ENCODE results near the gene PER3.

PER3 gene

DNA sequence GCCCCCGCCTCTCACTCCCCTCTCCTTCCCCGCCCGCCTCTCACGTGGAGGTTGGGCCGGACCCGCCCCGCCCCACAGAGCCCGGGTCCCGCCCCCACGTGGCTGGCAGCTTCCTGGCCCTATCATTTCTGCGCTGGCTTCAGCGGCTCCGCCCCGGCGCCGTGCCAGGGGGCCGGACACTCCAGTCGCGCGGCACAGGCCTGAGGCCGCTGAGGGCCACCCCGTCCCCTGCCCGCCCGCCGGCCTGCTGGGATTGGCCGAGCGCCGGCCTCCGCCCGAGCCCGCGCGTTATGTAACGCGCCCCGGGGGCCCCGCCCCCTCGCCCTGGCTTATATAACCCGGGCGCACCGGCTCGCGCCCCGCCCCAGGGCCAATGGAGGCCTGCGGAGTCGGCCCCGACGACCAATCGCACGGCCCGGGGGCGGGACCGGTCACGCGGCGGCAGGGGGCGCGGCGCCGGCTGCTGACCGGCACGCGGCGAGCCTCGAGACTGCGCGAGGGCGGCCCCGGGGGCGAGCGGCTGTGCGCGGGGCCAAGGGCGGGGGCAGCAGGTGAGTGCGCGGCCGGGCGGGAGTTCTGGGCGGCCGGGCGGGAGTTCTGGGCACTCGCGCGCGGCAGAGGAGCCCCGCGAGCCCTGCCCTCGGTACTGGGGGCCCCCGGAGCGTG lies at the start of gene PER3:
PER3 (plus strand) TSS at position 466 of the 666 bp plus-strand sequence. CDS start 587 bp downstream, outside the sequence.
- DNase-seq (ENCODE audit: low read depth) = peak; percentile 94

DNA sequence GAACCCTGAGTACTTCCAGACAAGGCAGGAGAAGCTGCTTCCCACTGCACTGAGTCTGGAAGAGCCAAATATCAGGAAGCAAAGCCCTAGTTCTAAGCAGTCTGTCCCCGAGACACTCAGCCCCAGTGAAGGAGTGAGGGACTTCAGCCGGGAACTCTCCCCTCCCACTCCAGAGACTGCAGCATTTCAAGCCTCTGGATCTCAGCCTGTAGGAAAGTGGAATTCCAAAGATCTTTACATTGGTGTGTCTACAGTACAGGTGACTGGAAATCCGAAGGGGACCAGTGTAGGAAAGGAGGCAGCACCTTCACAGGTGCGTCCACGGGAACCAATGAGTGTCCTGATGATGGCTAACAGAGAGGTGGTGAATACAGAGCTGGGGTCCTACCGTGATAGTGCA lies 46.0 kb upstream of the PER3 start:
- no peak for DNase-seq (ENCODE audit: low read depth)

DNA sequence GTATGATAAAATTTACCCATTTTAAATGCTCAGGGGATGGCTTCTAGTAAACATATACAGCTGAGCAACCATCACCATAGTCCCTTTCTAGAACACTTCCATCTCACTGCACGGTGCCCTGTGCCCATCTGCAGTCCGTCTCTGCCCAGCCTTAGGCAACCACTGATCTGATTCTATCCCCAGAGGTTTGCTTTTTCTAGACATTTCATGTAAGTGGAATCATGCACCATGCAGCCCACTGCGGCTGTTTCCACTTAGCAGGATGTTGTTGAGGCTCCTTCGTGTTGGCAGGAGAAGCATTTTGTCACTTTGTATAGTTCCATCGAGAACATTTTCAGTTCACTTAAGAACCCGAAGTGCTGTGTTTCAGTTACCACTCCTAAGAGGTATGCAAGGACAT lies 40.7 kb upstream of the PER3 start:
- no peak for DNase-seq (ENCODE audit: low read depth)

DNA sequence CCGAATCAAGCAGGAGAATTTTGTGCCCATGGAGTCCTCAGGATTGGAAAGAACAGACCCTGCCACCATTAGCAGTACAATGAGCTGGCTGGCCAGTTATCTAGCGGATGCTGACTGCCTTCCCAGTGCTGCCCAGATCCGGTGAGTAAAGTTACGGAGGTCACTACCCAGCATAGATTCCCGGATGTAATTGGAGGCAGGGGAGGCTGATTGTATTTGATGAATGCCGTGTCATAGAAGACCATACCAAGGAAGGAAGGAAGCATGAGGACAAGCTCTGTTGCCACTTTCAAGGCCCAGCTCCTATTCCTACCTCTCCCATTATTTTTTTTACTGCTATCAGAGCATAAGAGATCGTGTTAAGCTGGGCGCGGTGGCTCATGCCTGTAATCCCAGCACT lies 39.2 kb upstream of the PER3 start:
- no peak for DNase-seq (ENCODE audit: low read depth)

DNA sequence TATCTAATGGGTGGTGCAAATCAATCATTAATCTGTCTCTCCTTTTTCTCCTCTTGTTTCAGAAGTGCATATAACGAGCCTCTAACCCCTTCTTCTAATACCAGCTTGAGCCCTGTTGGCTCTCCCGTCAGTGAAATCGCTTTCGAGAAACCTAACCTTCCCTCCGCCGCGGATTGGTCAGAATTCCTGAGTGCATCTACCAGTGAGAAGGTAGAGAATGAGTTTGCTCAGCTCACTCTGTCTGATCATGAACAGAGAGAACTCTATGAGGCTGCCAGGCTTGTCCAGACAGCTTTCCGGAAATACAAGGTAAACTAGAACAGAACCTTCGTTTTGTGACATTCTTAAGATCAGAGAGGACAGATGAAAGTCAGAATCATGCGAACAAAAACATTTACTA lies 38.3 kb upstream of the PER3 start:
- no peak for DNase-seq (ENCODE audit: low read depth)

DNA sequence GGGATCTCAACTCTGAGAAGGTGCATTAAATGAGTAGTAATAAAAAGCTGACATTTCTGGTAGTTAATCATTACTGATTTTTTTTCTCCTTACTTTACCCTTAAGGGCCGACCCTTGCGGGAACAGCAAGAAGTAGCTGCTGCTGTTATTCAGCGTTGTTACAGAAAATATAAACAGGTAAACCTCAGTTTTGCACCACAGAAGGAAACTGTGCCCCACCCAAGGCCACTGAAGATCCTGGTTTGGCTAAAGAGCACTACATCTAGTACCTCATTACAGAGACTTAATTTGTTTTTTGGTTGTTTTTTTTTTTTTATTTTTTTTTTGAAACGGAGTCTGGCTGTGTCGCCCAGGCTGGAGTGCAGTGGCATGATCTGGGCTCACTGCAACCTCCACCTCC lies 36.5 kb upstream of the PER3 start:
- no peak for DNase-seq (ENCODE audit: low read depth)

DNA sequence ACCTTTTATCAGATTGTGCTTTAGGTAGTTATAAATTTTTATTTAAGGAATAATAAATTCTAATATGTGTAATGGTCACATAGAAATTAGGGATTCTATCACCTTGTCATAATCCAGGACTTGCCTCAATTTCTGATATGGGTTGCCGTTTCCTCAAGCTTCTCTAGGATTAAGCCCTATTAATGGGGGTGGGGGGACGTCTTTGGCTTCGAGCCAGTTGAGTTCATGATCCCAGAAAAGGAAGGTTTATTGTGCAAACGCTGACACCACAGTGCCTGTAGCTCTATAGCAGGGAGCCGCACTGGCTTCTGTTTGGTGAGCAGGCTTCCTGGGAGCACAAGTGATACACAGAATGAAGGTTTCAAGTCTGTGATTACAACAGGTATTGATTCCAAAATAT lies 35.0 kb upstream of the PER3 start:
- no peak for DNase-seq (ENCODE audit: low read depth)

DNA sequence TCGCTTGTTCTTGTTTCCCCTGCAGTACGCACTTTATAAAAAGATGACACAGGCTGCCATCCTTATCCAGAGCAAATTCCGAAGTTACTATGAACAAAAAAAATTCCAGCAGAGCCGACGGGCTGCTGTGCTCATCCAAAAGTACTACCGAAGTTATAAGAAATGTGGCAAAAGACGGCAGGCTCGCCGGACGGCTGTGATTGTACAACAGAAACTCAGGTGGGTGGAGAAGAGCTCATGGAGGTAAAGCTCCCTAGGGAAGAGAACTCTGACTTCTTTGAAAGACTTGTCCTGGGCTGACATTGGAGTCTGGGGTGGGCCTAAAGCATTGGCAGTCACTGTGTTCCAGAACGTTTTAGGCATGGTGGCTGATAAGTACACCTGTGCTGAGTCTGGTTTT lies 32.9 kb upstream of the PER3 start:
- DNase-seq (ENCODE audit: low read depth) = no peak

DNA sequence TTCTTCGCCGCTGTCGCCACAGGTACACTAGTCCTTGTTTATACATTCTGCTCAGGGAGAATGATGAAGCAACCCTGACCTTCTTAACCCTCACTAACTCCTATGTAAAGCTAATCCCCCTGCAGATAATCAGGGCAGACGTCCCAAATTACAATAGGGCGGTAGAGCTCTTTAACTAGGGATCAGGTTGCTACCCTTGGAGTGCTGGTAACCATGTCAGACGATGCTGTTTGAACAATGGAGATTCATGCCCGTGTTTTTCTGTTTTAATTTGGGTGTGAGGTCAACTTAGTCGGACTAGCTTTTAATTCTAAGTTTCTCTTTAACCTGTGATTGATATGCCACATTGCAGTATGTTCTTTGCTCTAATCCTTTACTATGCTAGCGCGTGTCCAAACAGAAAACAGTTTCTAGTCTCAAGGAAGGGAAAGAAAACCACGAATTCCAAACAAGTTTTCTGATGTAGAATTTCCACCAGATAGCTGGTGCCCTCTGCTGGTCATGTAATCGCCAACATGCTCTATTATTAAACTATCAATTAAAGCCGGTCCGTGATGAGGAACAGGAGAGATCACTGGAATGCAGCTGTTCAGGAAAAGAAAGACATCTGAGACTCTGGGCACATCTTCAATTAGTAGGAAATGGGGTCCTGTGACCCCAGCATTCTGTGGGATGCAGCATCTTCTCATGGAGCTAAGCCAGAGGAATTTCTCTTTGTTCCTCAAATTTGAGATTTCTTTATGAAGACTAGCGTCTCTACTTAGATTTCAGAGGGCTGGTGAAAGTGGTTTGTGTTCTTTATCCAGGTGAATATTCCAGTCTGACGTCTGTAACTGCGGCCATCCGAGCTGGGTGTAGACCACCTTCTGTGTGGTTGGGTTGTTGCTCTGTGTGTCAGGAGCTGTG lies 31.3 kb upstream of the PER3 start:
- peak; percentile 58 for DNase-seq (ENCODE audit: low read depth)

DNA sequence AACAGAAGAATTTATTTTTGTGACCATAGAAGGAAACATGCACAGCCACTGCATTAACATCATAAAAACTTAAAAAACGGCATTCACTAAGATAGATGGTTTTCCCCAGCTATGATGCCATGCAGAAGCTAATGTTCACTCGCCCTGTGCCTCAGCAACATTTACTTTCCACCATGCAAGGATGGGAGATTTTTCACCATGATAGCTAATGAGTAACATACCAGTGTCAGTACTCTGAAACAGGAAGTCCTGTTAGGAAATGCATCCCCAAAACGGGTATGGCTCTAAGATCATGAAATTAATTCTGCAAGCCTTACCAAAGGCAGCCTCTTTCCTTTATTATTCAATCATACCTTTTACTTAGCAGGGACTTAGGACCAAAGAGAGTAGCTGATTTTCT lies 30.4 kb upstream of the PER3 start:
- no peak for DNase-seq (ENCODE audit: low read depth)

DNA sequence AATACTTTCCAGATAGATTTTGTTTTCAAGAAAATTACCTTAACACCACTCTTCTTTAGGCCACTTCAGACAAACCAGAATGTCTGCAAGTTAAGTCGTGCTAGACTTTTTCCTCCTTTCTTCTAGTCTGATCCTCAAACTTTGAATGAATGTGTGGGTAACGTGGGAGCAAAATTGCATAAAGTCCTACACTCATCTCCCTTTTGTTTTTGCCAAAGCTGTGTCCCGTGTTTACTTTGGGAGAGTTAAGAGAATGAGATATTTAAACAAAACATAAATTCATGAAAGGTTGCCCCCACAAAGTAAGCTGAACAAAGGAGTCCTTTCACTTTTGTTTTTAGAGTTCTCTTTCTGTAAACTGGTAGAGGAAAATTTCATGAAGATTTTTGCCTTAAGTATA lies 29.9 kb upstream of the PER3 start:
- no peak for DNase-seq (ENCODE audit: low read depth)

DNA sequence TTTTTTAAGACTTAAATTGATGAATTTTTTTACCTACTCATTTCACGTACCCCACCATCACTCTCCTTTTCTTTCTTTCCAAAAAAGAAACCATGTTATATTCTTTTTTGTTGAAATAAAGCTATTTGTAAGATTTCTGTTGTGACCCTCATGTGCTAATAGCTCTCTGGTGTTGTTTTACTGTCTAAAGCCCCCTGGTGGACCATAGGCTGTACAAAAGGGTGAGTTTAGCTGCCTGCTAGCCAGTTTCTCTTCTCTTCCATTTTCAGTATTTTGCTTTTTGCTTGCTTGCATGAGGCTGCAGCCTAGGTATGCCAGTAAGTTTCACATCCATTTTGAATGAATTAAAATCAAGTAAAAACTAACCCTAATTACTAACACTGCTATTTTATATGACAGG lies 28.6 kb upstream of the PER3 start:
- DNase-seq (ENCODE audit: low read depth) = no peak

DNA sequence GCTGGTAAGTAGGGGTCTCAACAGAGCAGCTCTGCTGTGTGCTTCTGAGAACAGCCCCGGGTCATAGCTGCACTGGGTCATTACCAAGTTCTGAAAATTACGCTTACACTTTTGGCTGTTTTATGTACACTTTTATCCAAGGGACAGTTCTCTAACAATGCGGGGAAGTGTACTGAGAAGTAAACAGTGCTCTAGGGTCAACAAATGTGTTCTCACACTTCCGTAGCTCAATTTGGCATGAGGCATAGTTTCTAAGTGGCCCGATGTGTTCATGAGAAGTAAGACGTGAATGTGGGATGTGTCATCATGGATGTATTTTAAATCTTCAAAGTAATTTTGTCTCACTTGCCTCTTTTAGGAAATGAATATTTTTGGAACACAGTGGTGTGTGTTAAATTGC lies 23.8 kb upstream of the PER3 start:
- no peak for DNase-seq (ENCODE audit: low read depth)

DNA sequence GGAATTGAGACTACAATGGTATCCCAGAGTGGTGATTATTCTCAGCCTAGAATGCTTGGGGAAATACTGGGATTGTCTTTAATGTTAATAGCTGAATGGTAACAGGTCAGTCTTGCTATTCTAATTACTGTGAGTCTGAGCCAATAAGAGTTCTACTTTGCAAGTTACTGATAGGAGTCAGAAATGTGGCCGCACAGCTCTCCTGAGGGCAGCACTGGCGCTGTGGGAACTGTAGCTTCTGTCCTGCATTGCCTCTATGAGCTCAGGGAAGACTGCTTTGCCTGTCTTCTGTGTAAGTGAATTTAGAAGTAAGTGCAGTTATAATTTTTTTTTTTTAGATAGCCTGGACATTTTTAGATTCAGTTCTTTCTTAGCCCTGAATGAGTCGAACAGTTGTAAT lies 23.0 kb upstream of the PER3 start:
- no peak for DNase-seq (ENCODE audit: low read depth)

DNA sequence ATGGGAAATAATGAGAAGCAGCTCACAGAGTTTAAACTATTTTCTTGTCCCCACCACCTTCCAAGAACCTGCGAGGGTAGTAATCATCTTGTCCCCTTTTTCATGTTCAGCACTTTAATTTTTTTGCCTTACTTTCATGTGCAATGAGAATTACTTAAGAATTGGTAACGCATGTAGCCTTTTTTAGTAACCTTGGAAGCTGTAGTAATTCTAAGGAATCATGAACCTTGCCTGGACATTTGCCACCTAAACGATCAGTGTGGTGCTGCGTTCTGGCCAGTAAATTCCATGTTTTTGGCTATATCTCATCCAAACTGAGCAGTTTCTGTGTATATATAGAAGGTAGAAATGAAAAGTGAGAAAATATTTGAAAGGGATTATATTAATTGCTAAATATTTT lies 16.9 kb upstream of the PER3 start:
- no peak for DNase-seq (ENCODE audit: low read depth)

DNA sequence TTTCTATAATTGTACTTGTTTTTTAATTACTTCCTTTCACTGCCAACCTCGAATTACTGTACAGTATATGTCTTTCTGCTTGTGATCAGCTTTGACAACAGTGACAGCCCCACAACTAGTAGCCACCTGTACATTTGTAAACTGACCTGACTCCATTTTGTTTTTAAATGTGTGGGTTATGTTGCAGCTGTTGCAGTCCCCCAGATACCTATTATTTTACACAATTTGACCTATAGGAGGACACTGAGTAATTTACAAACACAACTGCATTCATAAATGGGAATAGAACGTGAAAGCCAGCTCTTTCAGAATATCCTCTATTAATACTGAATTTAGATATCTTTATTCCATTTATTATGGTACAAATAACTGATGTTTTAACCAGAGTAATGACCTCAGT lies 15.5 kb upstream of the PER3 start:
- DNase-seq (ENCODE audit: low read depth) = no peak

DNA sequence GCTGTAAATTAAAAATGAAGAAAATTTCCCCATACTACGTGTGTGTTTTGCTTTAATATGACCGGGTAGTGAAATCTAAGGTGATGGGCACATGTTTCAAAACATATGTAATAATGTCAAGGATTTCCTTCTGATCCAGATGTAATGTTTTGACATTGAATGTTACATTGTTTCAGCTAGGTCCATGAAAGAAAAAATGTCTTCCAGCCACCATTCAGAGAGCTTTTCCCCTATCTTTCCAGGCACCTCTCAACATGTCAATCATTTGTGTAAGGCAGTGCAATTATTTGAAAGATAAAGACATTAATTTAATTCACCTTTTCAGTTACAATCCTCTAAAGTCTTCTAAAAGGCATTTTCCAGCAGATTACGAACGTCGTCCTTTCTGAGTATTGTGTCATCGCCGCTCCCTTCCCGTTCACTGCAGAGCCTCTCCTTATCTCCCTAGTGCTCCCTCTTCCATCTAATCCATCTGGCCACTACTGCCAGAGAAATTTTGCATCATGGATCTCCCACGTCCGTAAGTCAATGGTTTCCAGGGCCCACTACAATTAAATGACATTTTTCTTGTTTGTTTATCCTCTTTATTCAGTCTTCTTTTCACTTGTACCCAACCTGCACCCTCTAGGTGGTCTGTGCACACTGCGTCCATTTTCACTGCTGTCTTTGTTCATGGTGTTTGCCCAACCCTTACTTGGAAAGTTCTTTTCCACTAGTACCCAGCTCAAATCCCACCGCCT lies 14.2 kb upstream of the PER3 start:
- no peak for DNase-seq (ENCODE audit: low read depth)

DNA sequence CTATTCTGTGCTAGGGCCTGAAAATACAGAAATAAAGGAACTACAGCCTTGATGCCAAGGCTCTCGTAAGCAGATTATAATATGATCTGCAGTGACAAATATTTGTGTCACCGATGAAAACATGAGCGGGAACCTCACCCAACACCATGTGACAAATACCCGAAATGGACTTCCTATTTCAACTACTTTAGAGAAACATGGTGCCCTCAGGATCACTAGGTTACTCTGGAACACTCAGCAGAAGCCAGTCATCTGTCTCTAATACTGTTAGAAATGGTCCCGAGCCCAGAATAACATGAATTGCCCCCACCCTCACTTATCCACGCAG lies 13.5 kb upstream of the PER3 start:
- no peak for DNase-seq (ENCODE audit: low read depth)

DNA sequence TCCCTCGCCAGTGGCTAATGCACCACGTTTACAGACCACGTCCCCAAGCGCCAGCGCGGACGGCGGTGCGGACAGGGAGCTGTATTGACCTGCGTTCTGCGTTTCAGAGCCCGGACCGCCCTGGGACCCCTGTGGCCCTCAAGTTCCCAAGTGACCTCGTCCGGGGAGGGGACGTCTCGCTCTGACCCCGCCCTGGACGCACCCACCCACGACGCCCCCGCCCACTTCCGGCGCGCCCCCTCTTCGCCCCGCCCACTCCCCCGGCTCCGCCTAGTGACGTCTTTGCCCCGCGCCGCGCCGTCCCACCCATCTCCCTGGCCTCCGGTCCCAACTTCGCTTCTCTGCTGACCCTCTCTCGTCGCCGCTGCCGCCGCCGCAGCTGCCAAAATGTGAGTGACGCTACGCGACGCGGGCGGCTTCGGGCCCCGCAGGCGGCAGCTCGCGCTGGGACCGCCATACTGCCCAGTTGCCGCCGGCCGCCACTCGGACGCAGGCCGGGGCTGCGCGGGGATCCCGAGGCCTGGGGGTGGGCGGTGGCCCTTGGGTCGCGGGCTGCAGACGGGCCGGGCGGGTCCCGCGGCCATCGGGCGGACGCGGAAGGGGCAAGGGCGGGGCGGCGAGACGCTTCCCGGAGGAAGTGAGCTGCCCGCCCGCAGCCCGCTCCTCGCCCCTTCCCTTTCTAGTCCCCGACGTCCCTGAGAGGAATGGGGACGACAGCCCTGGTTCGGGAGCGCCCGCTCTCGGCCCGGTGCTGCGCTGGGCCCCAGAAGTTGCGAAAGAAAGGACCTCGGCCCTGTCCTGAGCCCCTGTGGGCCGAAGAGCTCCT lies 12.9 kb upstream of the PER3 start, which contains the start of gene VAMP3:
VAMP3 (plus strand) TSS at position 300 of the 826 bp plus-strand sequence; CDS start at position 388, 88 bp downstream.
- DNase-seq (ENCODE audit: low read depth) = peak; percentile 43

DNA sequence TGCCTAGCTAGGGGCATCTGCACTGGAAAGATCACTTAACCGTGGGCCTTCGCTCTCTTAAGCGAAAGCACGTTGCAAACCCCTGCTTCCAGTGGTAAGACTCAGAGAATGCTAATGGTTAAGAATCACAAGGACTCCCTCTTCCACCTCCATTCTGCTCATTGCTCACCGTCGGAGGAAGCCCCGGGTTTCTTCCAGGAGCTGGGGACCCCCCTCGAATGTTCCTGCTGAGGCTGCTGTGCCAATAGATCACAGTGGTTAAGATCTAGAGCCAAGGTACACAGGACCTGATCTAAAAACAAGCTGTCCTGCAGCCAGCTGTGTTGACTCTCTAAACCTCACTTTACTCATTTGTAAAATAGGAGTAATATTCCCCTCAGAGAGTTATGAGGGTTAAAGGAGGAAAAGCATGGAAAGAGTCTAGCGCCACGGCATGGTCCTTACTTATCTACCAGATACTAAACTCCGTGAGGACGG lies 12.2 kb upstream of the PER3 start:
- no peak for DNase-seq (ENCODE audit: low read depth)

DNA sequence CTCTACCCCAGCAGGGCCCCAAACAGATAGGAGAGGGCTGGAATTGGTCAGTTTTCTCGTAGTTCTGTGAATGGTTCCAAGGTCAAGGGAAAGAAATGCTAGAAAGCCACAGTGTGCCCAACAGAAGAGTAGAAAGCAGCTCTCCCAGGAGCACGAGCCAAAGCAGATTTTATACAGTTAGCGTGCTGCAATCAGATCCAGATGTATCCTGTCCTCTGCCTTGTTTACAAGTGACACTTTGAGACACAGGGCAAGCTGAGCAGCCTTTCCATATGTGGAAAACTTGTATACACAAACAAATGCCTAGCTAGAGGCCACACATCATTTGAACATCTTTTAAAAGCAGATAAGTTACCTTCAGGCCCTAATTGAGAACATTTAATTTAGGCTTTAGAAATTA lies 6.5 kb upstream of the PER3 start:
- no peak for DNase-seq (ENCODE audit: low read depth)

DNA sequence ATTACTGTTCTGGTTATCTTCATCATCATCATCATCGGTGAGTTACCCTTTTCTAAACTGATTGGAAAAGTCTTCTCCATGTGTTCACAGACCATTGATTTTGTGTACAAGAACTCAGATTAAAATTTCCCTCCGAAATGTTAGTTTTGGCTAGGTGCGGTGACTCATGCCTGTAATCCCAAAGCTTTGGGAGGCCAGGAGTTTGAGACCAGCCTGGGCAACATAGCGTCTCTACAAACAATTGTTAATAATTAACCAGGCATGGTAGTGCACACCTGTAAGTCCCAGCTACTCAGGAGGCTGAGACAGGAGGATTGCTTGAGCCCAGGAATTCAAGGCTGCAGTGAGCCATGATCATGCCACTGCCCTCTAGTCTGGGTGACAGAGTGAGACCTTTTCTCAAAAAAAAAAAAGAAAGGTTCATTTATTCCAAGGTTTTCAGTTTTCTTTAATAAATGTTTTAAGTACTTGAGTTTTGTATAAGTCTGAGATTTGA lies 5.9 kb upstream of the PER3 start:
- DNase-seq (ENCODE audit: low read depth) = no peak

Data from stromal cell of bone marrow (primary cell).